ENCODE results near the gene GINS1. TPM values are rescaled to one million over a fixed set of nuclear protein-coding genes. Genes with fewer than 3 reads are reported as not detected.

GINS1 gene
- total and polyA plus RNA-seq, 4 donors = 0.17 to 11.4 (median 0.48) TPM

DNA sequence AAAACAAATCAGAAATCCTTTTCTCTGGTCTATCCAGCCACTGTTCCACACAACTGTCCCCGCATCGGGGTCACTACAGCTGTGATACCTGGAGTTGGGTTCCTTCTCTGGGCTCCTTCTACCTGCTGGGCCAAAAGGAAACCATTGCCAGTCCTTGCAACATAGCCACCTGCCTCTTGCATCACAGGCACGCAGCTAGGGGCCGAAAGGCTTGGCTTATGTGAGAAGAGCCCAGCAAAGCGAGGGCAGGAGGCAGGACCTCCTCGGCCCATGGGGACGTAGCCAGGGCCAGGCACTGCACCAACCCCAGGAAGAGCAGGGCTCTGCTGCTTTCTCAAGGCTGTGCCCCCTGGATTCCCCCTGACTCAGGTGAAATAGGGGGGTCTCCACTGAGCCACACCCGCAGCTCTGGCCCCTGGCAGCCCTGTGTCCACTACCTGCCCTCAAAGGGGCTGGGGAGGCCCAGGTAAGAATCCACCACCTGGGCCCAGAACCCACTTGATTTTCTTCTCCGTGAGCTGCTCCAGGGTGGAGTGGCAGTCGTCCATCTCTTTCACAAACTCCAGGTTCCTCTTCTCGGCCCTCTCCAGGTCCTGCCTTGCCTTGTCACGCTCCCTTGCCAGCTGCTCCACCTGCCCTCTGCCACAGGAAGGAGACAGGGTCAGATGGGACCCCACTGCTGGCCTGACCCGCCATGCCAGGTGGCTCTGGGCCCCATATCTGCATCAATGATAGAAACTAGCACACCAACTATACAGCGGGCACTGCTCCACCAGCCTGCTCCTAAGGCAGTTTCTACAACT lies 88.9 kb downstream of the GINS1 start:
- TF ChIP-seq RAD21 (IDR thresholded peaks at IDR 0.05) = peak in 1 of 2 donors; percentile 56
- no peak for TF ChIP-seq FOXA1 (IDR thresholded peaks at IDR 0.05)
- TF ChIP-seq FOXA2 (IDR thresholded peaks at IDR 0.05) = no peak
- TF ChIP-seq HNF4A (conservative IDR thresholded peaks at IDR 0.05) = peak in 1 of 2 donors; percentile 30
- Histone ChIP-seq H3K9ac (ENCODE audit: low read depth in 1 of 2, low read length in 2 of 2) (no peak overlapping the region), H3K27ac (ENCODE audit: low read depth in 1 of 2, low read length in 2 of 2) (peak overlapping the region; percentile 31 to 32), H3K9me3 (ENCODE audit: control insufficient read depth in 4 of 4, low read length in 3 of 4) (no peaks in the 10 kb centered on the region), H3K36me3 (ENCODE audit: control insufficient read depth in 4 of 4, insufficient read depth in 3 of 4, low read depth in 1 of 4, low read length in 3 of 4) (peaks cover 0 to 7% (median 0%) of the 10 kb centered on the region in 4 donors), H3K4me3 (ENCODE audit: low read depth in 1 of 3, low read length in 3 of 3) (no peak overlapping the region), H3K4me1 (ENCODE audit: control insufficient read depth in 4 of 4, insufficient read depth in 4 of 4, low read length in 3 of 4) (peaks cover 0 to 10% (median 4%) of the 10 kb centered on the region in 4 donors), H3K27me3 (ENCODE audit: control insufficient read depth in 4 of 4, insufficient read depth in 4 of 4, low read length in 3 of 4) (no peaks in the 10 kb centered on the region)
- no peak for DNase-seq (ENCODE audit: low spot score)
- 76% methylated on average over 14 of the region's 14 CpGs for WGBS

DNA sequence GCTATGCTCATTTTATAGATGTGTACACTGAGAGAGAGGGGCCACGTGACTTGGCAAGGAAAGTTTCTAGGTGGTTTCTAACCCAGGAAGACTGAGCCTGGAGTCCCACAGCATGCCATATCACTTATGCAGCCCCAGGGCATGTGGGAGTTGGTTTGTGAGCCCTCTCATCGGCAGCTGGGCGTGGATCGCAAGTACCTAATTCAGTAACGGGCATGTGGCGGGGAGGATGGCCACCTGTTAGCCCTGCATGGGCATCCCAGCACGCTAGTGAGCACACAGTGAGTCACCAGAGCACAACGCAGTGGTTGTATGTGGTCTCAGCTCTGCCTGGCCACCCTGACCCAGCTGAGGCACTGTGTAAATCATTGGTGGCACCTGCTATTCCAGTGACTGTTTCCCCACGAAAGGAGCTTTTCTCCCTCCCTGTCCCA lies 89.5 kb downstream of the GINS1 start:
- Histone ChIP-seq H3K27ac (ENCODE audit: low read depth in 1 of 2, low read length in 2 of 2) (no peak overlapping the region), H3K9ac (ENCODE audit: low read depth in 1 of 2, low read length in 2 of 2) (no peak overlapping the region), H3K9me3 (ENCODE audit: control insufficient read depth in 4 of 4, low read length in 3 of 4) (no peaks in the 10 kb centered on the region), H3K4me1 (ENCODE audit: control insufficient read depth in 4 of 4, insufficient read depth in 4 of 4, low read length in 3 of 4) (peaks cover 0 to 10% (median 4%) of the 10 kb centered on the region in 4 donors), H3K27me3 (ENCODE audit: control insufficient read depth in 4 of 4, insufficient read depth in 4 of 4, low read length in 3 of 4) (no peaks in the 10 kb centered on the region), H3K36me3 (ENCODE audit: control insufficient read depth in 4 of 4, insufficient read depth in 3 of 4, low read depth in 1 of 4, low read length in 3 of 4) (peaks cover 0 to 4% (median 0%) of the 10 kb centered on the region in 4 donors), H3K4me3 (ENCODE audit: low read depth in 1 of 3, low read length in 3 of 3) (no peak overlapping the region)
- TF ChIP-seq, protein P1, sequence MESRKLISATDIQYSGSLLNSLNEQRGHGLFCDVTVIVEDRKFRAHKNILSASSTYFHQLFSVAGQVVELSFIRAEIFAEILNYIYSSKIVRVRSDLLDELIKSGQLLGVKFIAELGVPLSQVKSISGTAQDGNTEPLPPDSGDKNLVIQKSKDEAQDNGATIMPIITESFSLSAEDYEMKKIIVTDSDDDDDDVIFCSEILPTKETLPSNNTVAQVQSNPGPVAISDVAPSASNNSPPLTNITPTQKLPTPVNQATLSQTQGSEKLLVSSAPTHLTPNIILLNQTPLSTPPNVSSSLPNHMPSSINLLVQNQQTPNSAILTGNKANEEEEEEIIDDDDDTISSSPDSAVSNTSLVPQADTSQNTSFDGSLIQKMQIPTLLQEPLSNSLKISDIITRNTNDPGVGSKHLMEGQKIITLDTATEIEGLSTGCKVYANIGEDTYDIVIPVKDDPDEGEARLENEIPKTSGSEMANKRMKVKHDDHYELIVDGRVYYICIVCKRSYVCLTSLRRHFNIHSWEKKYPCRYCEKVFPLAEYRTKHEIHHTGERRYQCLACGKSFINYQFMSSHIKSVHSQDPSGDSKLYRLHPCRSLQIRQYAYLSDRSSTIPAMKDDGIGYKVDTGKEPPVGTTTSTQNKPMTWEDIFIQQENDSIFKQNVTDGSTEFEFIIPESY (IDR thresholded peaks at IDR 0.05) = no peak
- DNase-seq (ENCODE audit: low spot score) = no peak
- 91% methylated on average over 9 of the region's 9 CpGs for WGBS

GRCh38 chr20:25497586-25498279 lies 90.3 kb downstream of the GINS1 start:
- TF ChIP-seq FOXA1 (IDR thresholded peaks at IDR 0.05) (no peak), GABPA (IDR thresholded peaks at IDR 0.05 in 1 of 2, conservative IDR thresholded peaks at IDR 0.05 in 1 of 2) (no peak)
- TF ChIP-seq, protein P1 (IDR thresholded peaks at IDR 0.05) = no peak
- no peak for DNase-seq (ENCODE audit: low spot score)
- no peak overlapping the region for H3K4me3 ChIP-seq (ENCODE audit: low read depth in 1 of 3, low read length in 3 of 3)
- 91% methylated on average over 22 of the region's 22 CpGs for WGBS
- H3K27me3 ChIP-seq (ENCODE audit: control insufficient read depth in 4 of 4, insufficient read depth in 4 of 4, low read length in 3 of 4) = no peaks in the 10 kb centered on the region
- no peak overlapping the region for H3K9ac ChIP-seq (ENCODE audit: low read depth in 1 of 2, low read length in 2 of 2)
- H3K4me1 ChIP-seq (ENCODE audit: control insufficient read depth in 4 of 4, insufficient read depth in 4 of 4, low read length in 3 of 4) = peaks cover 0 to 10% (median 4%) of the 10 kb centered on the region in 4 donors
- peaks cover 0 to 4% (median 0%) of the 10 kb centered on the region in 4 donors for H3K36me3 ChIP-seq (ENCODE audit: control insufficient read depth in 4 of 4, insufficient read depth in 3 of 4, low read depth in 1 of 4, low read length in 3 of 4)
- H3K9me3 ChIP-seq (ENCODE audit: control insufficient read depth in 4 of 4, low read length in 3 of 4) = no peaks in the 10 kb centered on the region
- no peak overlapping the region for H3K27ac ChIP-seq (ENCODE audit: low read depth in 1 of 2, low read length in 2 of 2)

Other genes starting within 250 kb of the GINS1 start
- gene ENTPD6, start 212.0 kb upstream of the GINS1 start, total RNA-seq = 10 to 100 TPM; 19.0 to 29.7 TPM
- 10 to 100 TPM; 14.9 to 29.9 TPM for gene ENTPD6, start 212.0 kb upstream of the GINS1 start, polyA plus RNA-seq
- 10 to 100 TPM; 11.3 to 11.7 TPM for gene PYGB, start 159.6 kb upstream of the GINS1 start, total RNA-seq
- gene PYGB, start 159.6 kb upstream of the GINS1 start, polyA plus RNA-seq = 1 to 10 TPM; 3.6 to 8.3 TPM
- gene ABHD12, start 16.8 kb upstream of the GINS1 start, total RNA-seq = 10 to 100 TPM; 11.1 to 13.3 TPM
- 10 to 100 TPM; 12.4 to 15.4 TPM for gene ABHD12, start 16.8 kb upstream of the GINS1 start, polyA plus RNA-seq
- gene NINL, start 177.9 kb downstream of the GINS1 start, total RNA-seq = 1 to 10 TPM; 2.8 to 3.6 TPM
- gene NINL, start 177.9 kb downstream of the GINS1 start, polyA plus RNA-seq = 1 to 10 TPM; 1.9 to 2.7 TPM
- 1 to 10 TPM; 4.7 to 5.0 TPM for gene NANP, start 216.3 kb downstream of the GINS1 start, total RNA-seq
- 1 to 10 TPM; 1.5 to 1.8 TPM for gene NANP, start 216.3 kb downstream of the GINS1 start, polyA plus RNA-seq